Parathyroid adenoma (tissue), 2 donors: ENCODE measurements around the gene IFIT1B.

Experiments
- H2AFZ ChIP-seq: fragments of 300-600 bp; sonication (generic); one replicate; pipeline ENCODE4 v1.7.0; 2017; ENCODE audit warnings: antibody characterized with exemption, mild to moderate bottlenecking
- H3K27ac ChIP-seq: fragments of 300-600 bp; sonication (generic); one replicate; pipeline ENCODE4 v1.7.0; 2017
- H3K27me3 ChIP-seq: fragments of 300-600 bp; sonication (generic); one replicate; pipeline ENCODE4 v1.7.0; 2017; ENCODE audit warnings: low read length; ENCODE audit not compliant: control insufficient read depth, insufficient read depth
- H3K36me3 ChIP-seq: fragments of 300-600 bp; sonication (generic); one replicate; pipeline ENCODE4 v1.7.0; 2017; ENCODE audit warnings: low read length; ENCODE audit not compliant: control insufficient read depth, insufficient read depth
- H3K4me1 ChIP-seq: fragments of 300-600 bp; sonication (generic); one replicate; pipeline ENCODE4 v1.7.0; 2017; ENCODE audit warnings: control low read depth
- H3K4me2 ChIP-seq: fragments of 300-600 bp; sonication (generic); one replicate; pipeline ENCODE4 v1.7.0; 2017; ENCODE audit warnings: low read length
- H3K4me3 ChIP-seq: fragments of 300-600 bp; sonication (generic); one replicate; pipeline ENCODE4 v1.7.0; 2017; ENCODE audit warnings: low read depth, low read length
- H3K79me2 ChIP-seq: fragments of 300-600 bp; sonication (generic); one replicate; pipeline ENCODE4 v1.7.0; 2017; ENCODE audit warnings: control low read depth
- H3K9ac ChIP-seq: fragments of 300-600 bp; sonication (generic); one replicate; pipeline ENCODE4 v1.7.0; 2017; ENCODE audit warnings: mild to moderate bottlenecking
- H3K9me3 ChIP-seq: fragments of 300-600 bp; sonication (generic); one replicate; pipeline ENCODE4 v1.7.0; 2017; ENCODE audit warnings: low read length; ENCODE audit not compliant: control insufficient read depth
- CTCF ChIP-seq: fragments of 300-600 bp; sonication (generic); IDR thresholded peaks from one replicate; pipeline ENCODE4 v1.7.0; 2017; ENCODE audit warnings: antibody characterized with exemption, mild to moderate bottlenecking
- donor health status: primary hyperparathyroidism.

Gene IFIT1B

GRCh38 chr10:89374713-89375141, 3.1 kb upstream of the IFIT1B start:
- no peaks in the 10 kb centered on the region for H3K9me3 ChIP-seq
- peak overlapping the region; percentile 73 for H3K27ac ChIP-seq
- TF ChIP-seq CTCF = no peak
- no peak overlapping the region for H3K4me3 ChIP-seq
- H3K9ac ChIP-seq = no peak overlapping the region
- H3K27me3 ChIP-seq = no peaks in the 10 kb centered on the region
- peaks cover 18% of the 10 kb centered on the region for H3K4me1 ChIP-seq
- H2AFZ ChIP-seq = peak overlapping the region; percentile 58
- H3K79me2 ChIP-seq = no peaks in the 10 kb centered on the region
- no peaks in the 10 kb centered on the region for H3K36me3 ChIP-seq
- peak overlapping the region; percentile 55 for H3K4me2 ChIP-seq

- Histone ChIP-seq H3K36me3 (no peaks in the 10 kb centered on the region), H3K9me3 (no peaks in the 10 kb centered on the region), H3K79me2 (no peaks in the 10 kb centered on the region), H2AFZ (no peak overlapping the region), H3K27me3 (no peaks in the 10 kb centered on the region), H3K27ac (no peak overlapping the region), H3K4me3 (no peak overlapping the region), H3K9ac (no peak overlapping the region), H3K4me1 (peaks cover 13% of the 10 kb centered on the region), H3K4me2 (no peak overlapping the region)
- no peak for TF ChIP-seq CTCF
Observed at GRCh38 chr10:89379103-89379502, 1.2 kb downstream of the IFIT1B start.

GRCh38 chr10:89382757-89383156, 4.9 kb downstream of the IFIT1B start:
- H3K4me3 ChIP-seq = no peak overlapping the region
- no peak overlapping the region for H3K9ac ChIP-seq
- no peak overlapping the region for H2AFZ ChIP-seq
- H3K36me3 ChIP-seq = no peaks in the 10 kb centered on the region
- no peak overlapping the region for H3K4me2 ChIP-seq
- no peaks in the 10 kb centered on the region for H3K9me3 ChIP-seq
- H3K27me3 ChIP-seq = no peaks in the 10 kb centered on the region
- peaks cover 3% of the 10 kb centered on the region for H3K4me1 ChIP-seq
- no peak overlapping the region for H3K27ac ChIP-seq
- TF ChIP-seq CTCF = no peak
- H3K79me2 ChIP-seq = no peaks in the 10 kb centered on the region

- Histone ChIP-seq H3K79me2 (no peaks in the 10 kb centered on the region), H2AFZ (no peak overlapping the region), H3K4me1 (no peaks in the 10 kb centered on the region), H3K27ac (no peak overlapping the region), H3K4me2 (no peak overlapping the region), H3K36me3 (no peaks in the 10 kb centered on the region), H3K4me3 (no peak overlapping the region), H3K9ac (no peak overlapping the region), H3K27me3 (no peaks in the 10 kb centered on the region), H3K9me3 (no peaks in the 10 kb centered on the region)
- TF ChIP-seq CTCF = no peak
Observed at GRCh38 chr10:89384474-89385340, 6.9 kb downstream of the IFIT1B start.

GRCh38 chr10:89388806-89389205, 10.9 kb downstream of the IFIT1B start:
- Histone ChIP-seq H3K27ac (no peak overlapping the region), H3K4me3 (no peak overlapping the region), H3K79me2 (peaks cover 6% of the 10 kb centered on the region), H3K9ac (no peak overlapping the region), H2AFZ (no peak overlapping the region), H3K36me3 (no peaks in the 10 kb centered on the region), H3K9me3 (no peaks in the 10 kb centered on the region), H3K4me1 (peaks cover 9% of the 10 kb centered on the region), H3K27me3 (no peaks in the 10 kb centered on the region), H3K4me2 (no peak overlapping the region)
- no peak for TF ChIP-seq CTCF
